Stimulated activated CD8-positive, alpha-beta memory T cell treated with anti-CD3 and anti-CD28 coated beads, Interleukin-7, amount 100 ng/mL, for 24 hours (primary cell): ENCODE measurements around the gene NRCAM.

ENCODE experiments used
- DNase-seq: peaks from one replicate; pipeline ENCODE4 v3.0.0-alpha.2; 2020; ENCODE audit warnings: low read depth

NRCAM gene

GRCh38 chr7:108246227-108246837 lies 209.9 kb downstream of the NRCAM start:
- DNase-seq, result no peak

GRCh38 chr7:108245523-108246226 lies 210.6 kb downstream of the NRCAM start:
- DNase-seq, result no peak

- DNase-seq, result no peak
These were observed 212.1 kb downstream of the NRCAM start for GRCh38 chr7:108244110-108244509.

GRCh38 chr7:108239501-108240225 lies 216.6 kb downstream of the NRCAM start:
- DNase-seq, result no peak

GRCh38 chr7:108236681-108237415 lies 219.4 kb downstream of the NRCAM start:
- DNase-seq, result no peak

GRCh38 chr7:108235451-108236061 lies 220.7 kb downstream of the NRCAM start:
- no peak for DNase-seq

- no peak for DNase-seq
These were observed 221.2 kb downstream of the NRCAM start for GRCh38 chr7:108234971-108235450.

- no peak for DNase-seq
These were observed 222.0 kb downstream of the NRCAM start for GRCh38 chr7:108234281-108234680.

- no peak for DNase-seq
These were observed 224.2 kb downstream of the NRCAM start for GRCh38 chr7:108232076-108232475.

- no peak for DNase-seq
These were observed 225.0 kb downstream of the NRCAM start for GRCh38 chr7:108231221-108231620.

GRCh38 chr7:108227366-108227765 lies 228.9 kb downstream of the NRCAM start:
- no peak for DNase-seq

GRCh38 chr7:108226816-108227299 lies 229.4 kb downstream of the NRCAM start:
- DNase-seq, result no peak

GRCh38 chr7:108225531-108226181 lies 230.6 kb downstream of the NRCAM start:
- DNase-seq, result no peak

GRCh38 chr7:108224387-108224786 lies 231.8 kb downstream of the NRCAM start:
- no peak for DNase-seq

GRCh38 chr7:108222236-108222892 lies 233.9 kb downstream of the NRCAM start:
- DNase-seq, result no peak

- no peak for DNase-seq
These were observed 244.6 kb downstream of the NRCAM start for GRCh38 chr7:108211382-108212201.

- DNase-seq, result no peak
These were observed 245.4 kb downstream of the NRCAM start for GRCh38 chr7:108210796-108211195.

- no peak for DNase-seq
These were observed 250.9 kb downstream of the NRCAM start for GRCh38 chr7:108205311-108205710.

- no peak for DNase-seq
These were observed 251.9 kb downstream of the NRCAM start for GRCh38 chr7:108204281-108204796.

- DNase-seq, result no peak
These were observed 252.7 kb downstream of the NRCAM start for GRCh38 chr7:108203537-108203936.
